H7 (cell line): ENCODE data around the gene C19orf25. TPM values are rescaled to one million over a fixed set of nuclear protein-coding genes. Genes with fewer than 3 reads are reported as not detected.
"Not testable (repeated sequence)": the region's sequence is repeated elsewhere in the genome, so short reads cannot be mapped to it uniquely, and the experiment has no call there.

ENCODE experiments used
- DNase-seq: peaks from one replicate; pipeline ENCODE4 v3.0.0; 2012
- H3K27me3 ChIP-seq: 2 replicates; pipeline ENCODE4 v1.6.0; 2011; ENCODE audit warnings: mild to moderate bottlenecking, low read length; ENCODE audit not compliant: control insufficient read depth, insufficient read depth
- H3K36me3 ChIP-seq: replicated peaks from 2 replicates; pipeline ENCODE4 v1.5.1; 2011; ENCODE audit warnings: low read length; ENCODE audit not compliant: control insufficient read depth, insufficient read depth
- H3K4me3 ChIP-seq: 2 replicates; pipeline ENCODE4 v1.5.1; 2011; ENCODE audit warnings: low read depth, mild to moderate bottlenecking, control low read depth, low read length, moderate library complexity; ENCODE audit not compliant: insufficient read depth
- total RNA-seq: library from RNA; depleted of rRNA; stranded (reverse); fragments of >200 nt; shearing (Covaris generic); gene quantifications from 2 replicates; pipeline ENCODE4 v1.2.3, GENCODE V29; 2014; rRNA removed

C19orf25 gene
- 57.2 and 75.3 TPM in 2 replicates for total RNA-seq

- peak within 1 kb of the TSS; percentile 80 for H3K4me3 ChIP-seq
- DNase-seq, result peak; percentile 99
- H3K36me3 ChIP-seq, result peaks cover 2% of the 10 kb centered on the region
- no peaks in the 10 kb centered on the region for H3K27me3 ChIP-seq
Observed at GRCh38 chr19:1478934-1479707, at the start of gene C19orf25. Gene C19orf25 (minus strand): TSS chr19:1479215. CDS start chr19:1478903, 312 bp downstream.

GRCh38 chr19:1527650-1528309 is 48.8 kb upstream of the C19orf25 start:
- H3K27me3 ChIP-seq, result peaks cover 23% of the 10 kb centered on the region
- H3K36me3 ChIP-seq, result no peaks in the 10 kb centered on the region
- H3K4me3 ChIP-seq, result no peak overlapping the region
- no peak for DNase-seq

GRCh38 chr19:1526979-1527649 is 48.1 kb upstream of the C19orf25 start:
- no peak overlapping the region for H3K4me3 ChIP-seq
- no peaks in the 10 kb centered on the region for H3K36me3 ChIP-seq
- no peak for DNase-seq
- peaks cover 24% of the 10 kb centered on the region for H3K27me3 ChIP-seq

GRCh38 chr19:1526066-1526778 is 47.2 kb upstream of the C19orf25 start:
- DNase-seq, result no peak
- H3K27me3 ChIP-seq, result peaks cover 24% of the 10 kb centered on the region
- no peaks in the 10 kb centered on the region for H3K36me3 ChIP-seq
- H3K4me3 ChIP-seq, result no peak overlapping the region

GRCh38 chr19:1525343-1525742 is 46.3 kb upstream of the C19orf25 start:
- Histone ChIP-seq H3K36me3 (no peaks in the 10 kb centered on the region), H3K4me3 (no peak overlapping the region), H3K27me3 (peaks cover 24% of the 10 kb centered on the region)
- peak; percentile 72 for DNase-seq

- no peak overlapping the region for H3K4me3 ChIP-seq
- H3K36me3 ChIP-seq, result no peaks in the 10 kb centered on the region
- peaks cover 24% of the 10 kb centered on the region for H3K27me3 ChIP-seq
- DNase-seq, result no peak
Observed at GRCh38 chr19:1524972-1525325, 45.9 kb upstream of the C19orf25 start.

GRCh38 chr19:1524287-1524971 is 45.4 kb upstream of the C19orf25 start:
- DNase-seq, result no peak
- Histone ChIP-seq H3K4me3 (peak overlapping the region; percentile 35), H3K27me3 (peaks cover 24% of the 10 kb centered on the region), H3K36me3 (no peaks in the 10 kb centered on the region)

- Histone ChIP-seq H3K27me3 (peaks cover 24% of the 10 kb centered on the region), H3K4me3 (peak within 1 kb of the TSS; percentile 35), H3K36me3 (no peaks in the 10 kb centered on the region)
- DNase-seq, result peak; percentile 92
Observed at GRCh38 chr19:1523412-1524286, 44.6 kb upstream of the C19orf25 start, which contains the start of gene PLK5. Gene PLK5 (plus strand): TSS chr19:1524077. CDS start chr19:1526997, 2,920 bp downstream.

GRCh38 chr19:1522838-1523237 is 43.8 kb upstream of the C19orf25 start:
- Histone ChIP-seq H3K4me3 (no peak overlapping the region), H3K36me3 (no peaks in the 10 kb centered on the region), H3K27me3 (peaks cover 26% of the 10 kb centered on the region)
- no peak for DNase-seq

GRCh38 chr19:1522061-1522460 is 43.0 kb upstream of the C19orf25 start:
- no peak overlapping the region for H3K4me3 ChIP-seq
- H3K27me3 ChIP-seq, result peaks cover 26% of the 10 kb centered on the region
- no peaks in the 10 kb centered on the region for H3K36me3 ChIP-seq
- no peak for DNase-seq

- Histone ChIP-seq H3K27me3 (peaks cover 26% of the 10 kb centered on the region), H3K36me3 (no peaks in the 10 kb centered on the region), H3K4me3 (no peak overlapping the region)
- DNase-seq, result no peak
Observed at GRCh38 chr19:1521636-1522035, 42.6 kb upstream of the C19orf25 start.

- Histone ChIP-seq H3K27me3 (peaks cover 24% of the 10 kb centered on the region), H3K36me3 (no peaks in the 10 kb centered on the region), H3K4me3 (no peak overlapping the region)
- no peak for DNase-seq
Observed at GRCh38 chr19:1520203-1520780, 41.3 kb upstream of the C19orf25 start.

GRCh38 chr19:1519802-1520201 is 40.8 kb upstream of the C19orf25 start:
- peaks cover 20% of the 10 kb centered on the region for H3K27me3 ChIP-seq
- not testable (repeated sequence) for DNase-seq, H3K36me3 ChIP-seq, H3K4me3 ChIP-seq
